HepG2 (cell line): ENCODE measurements around the gene SMARCAD1. TPM values are rescaled to one million over a fixed set of nuclear protein-coding genes. Genes with fewer than 3 reads are reported as not detected.

ENCODE experiments used
- ATAC-seq: fragments of 200-7000 bp; cut with Tn5 transposase; 3 replicates; pipeline ENCODE4 v1.9.1; 2020; ENCODE audit warnings: mild to moderate bottlenecking, moderate library complexity
- BruUV-seq: library from RNA; stranded (reverse); fragments of 400-500 nt; replicated peaks from 2 replicates; lab custom pipeline; 2021; lab: Mats Ljungman, UMichigan
- CTCF ChIA-PET: fragments of 300-600 bp; formaldehyde crosslinking; extraction: SDS; loops from one replicate; lab custom pipeline; 2021; ENCODE audit warnings: low total read pairs, inconsistent platforms, low intra/inter-chr PET ratio; lab: Yijun Ruan, JAX
- POLR2A ChIA-PET: fragments of 350-600 bp; sonication (Branson Sonifier 250); formaldehyde crosslinking; loops from one replicate; lab custom pipeline; 2020; ENCODE audit warnings: antibody characterized with exemption, inconsistent platforms; lab: Yijun Ruan, JAX
- DNase-seq: peaks from one replicate; pipeline ENCODE4 v3.0.0-alpha.2; 2015; ENCODE audit warnings: low spot score
- FAIRE-seq: peaks from 3 replicates; lab custom pipeline; 2011; peaks lifted over from hg19 to GRCh38; lab: Jason Lieb, UNC
- H2AFZ ChIP-seq: one replicate; pipeline ENCODE4 v1.6.1; 2011; ENCODE audit warnings: low read length, inconsistent platforms
- H3K27ac ChIP-seq: fragments of 300-600 bp; 3 replicates; pipeline ENCODE4 v1.8.0; 2011; ENCODE audit warnings: mixed run types, mild to moderate bottlenecking, mixed read lengths, low read length, inconsistent platforms; ENCODE audit not compliant: insufficient read depth; ENCODE audit errors: extremely low read length
- H3K27me3 ChIP-seq, 2 experiments: fragments of 200-600 bp in 1 of 2; 2 replicates in 1 of 2; 3 replicates in 1 of 2; pipeline versions ENCODE4 v1.6.0 to v1.8.0; 2011; ENCODE audit warnings: low read length in 2 of 2, mild to moderate bottlenecking in 2 of 2, moderate library complexity in 2 of 2, inconsistent platforms in 1 of 2; ENCODE audit not compliant: insufficient read depth in 2 of 2, control insufficient read depth in 1 of 2
- H3K36me3 ChIP-seq, 2 experiments: fragments of 200-600 bp in 1 of 2; replicated peaks in 1 of 2; 2 replicates in 1 of 2; 3 replicates in 1 of 2; pipeline versions ENCODE4 v1.5.1 to v1.8.0; 2011; ENCODE audit warnings: low read length in 2 of 2, inconsistent platforms in 1 of 2; ENCODE audit not compliant: insufficient read depth in 2 of 2, control insufficient read depth in 1 of 2
- H3K4me1 ChIP-seq: 2 replicates; pipeline ENCODE4 v1.5.1; 2012; ENCODE audit warnings: low read length, inconsistent platforms; ENCODE audit not compliant: insufficient read depth
- H3K4me2 ChIP-seq: 2 replicates; pipeline ENCODE4 v1.6.0; 2011; ENCODE audit warnings: low read depth, low read length, inconsistent platforms
- H3K4me3 ChIP-seq, 3 experiments: fragments of 200-600 bp in 1 of 3; sonication (generic), shearing (Covaris generic) in 1 of 3; replicated peaks in 1 of 3; 2 replicates each; pipeline ENCODE4 v1.5.1; 2011 to 2016; ENCODE audit warnings: low read length in 3 of 3, inconsistent platforms in 2 of 3, low read depth in 2 of 3, mild to moderate bottlenecking in 2 of 3, control low read depth in 1 of 3, mixed read lengths in 1 of 3; ENCODE audit not compliant: insufficient read depth in 1 of 3
- H3K79me2 ChIP-seq: one replicate; pipeline ENCODE4 v1.6.1; 2011; ENCODE audit warnings: low read length, inconsistent platforms; ENCODE audit not compliant: insufficient read depth
- H3K9ac ChIP-seq: 2 replicates; pipeline ENCODE4 v1.6.0; 2011; ENCODE audit warnings: mild to moderate bottlenecking, low read depth, low read length, inconsistent platforms; ENCODE audit not compliant: insufficient read depth
- H3K9me3 ChIP-seq: 2 replicates; pipeline ENCODE4 v1.5.1; 2012; ENCODE audit warnings: mild to moderate bottlenecking, low read length
- H4K20me1 ChIP-seq: 2 replicates; pipeline ENCODE4 v1.6.0; 2011; ENCODE audit warnings: inconsistent platforms, mild to moderate bottlenecking, low read length, moderate library complexity; ENCODE audit not compliant: insufficient read depth
- BRD4 ChIP-seq: sonication (generic); formaldehyde crosslinking; IDR thresholded peaks from 2 replicates; pipeline ENCODE4 v1.4.0; 2020; ENCODE audit warnings: missing genetic modification reagents
- CREM ChIP-seq, 2 experiments: sonication (generic) in 1 of 2; formaldehyde crosslinking in 1 of 2; IDR thresholded peaks; 2 replicates each; pipeline versions ENCODE4 v1.4.0 to v1.6.1; 2016 to 2020; ENCODE audit warnings: antibody characterized with exemption in 1 of 2, mild to moderate bottlenecking in 1 of 2, missing genetic modification reagents in 1 of 2
- KAT2B ChIP-seq: fragments of 150-350 bp; IDR thresholded peaks from 2 replicates; pipeline ENCODE4 v1.6.1; 2014; ENCODE audit warnings: low read depth, low read length, borderline replicate concordance
- KDM3A ChIP-seq: IDR thresholded peaks from 2 replicates; pipeline ENCODE4 v1.6.1; 2018; ENCODE audit warnings: low read depth, missing compliant biosample characterization
- KDM4B ChIP-seq: sonication (generic); formaldehyde crosslinking; IDR thresholded peaks from 2 replicates; pipeline ENCODE4 v1.4.0; 2020; ENCODE audit warnings: missing genetic modification reagents
- MBNL3 ChIP-seq: fragments of 250-450 bp; sonication (Bioruptor Pico); conservative IDR thresholded peaks from 2 replicates; pipeline ENCODE4 v1.8.0; 2022; ENCODE audit warnings: mild to moderate bottlenecking, inconsistent platforms
- PLRG1 ChIP-seq: fragments of 450-650 bp; conservative IDR thresholded peaks from 2 replicates; pipeline ENCODE4 v1.6.1; 2016
- RCOR2 ChIP-seq: IDR thresholded peaks from 2 replicates; pipeline ENCODE4 v1.6.1; 2016; ENCODE audit warnings: missing biosample characterization, missing genetic modification reagents
- TBL1XR1 ChIP-seq: fragments of 150-350 bp; IDR thresholded peaks from 2 replicates; pipeline ENCODE4 v1.6.1; 2014; ENCODE audit warnings: borderline replicate concordance, low read length; ENCODE audit not compliant: partially characterized antibody
- ZNF556 ChIP-seq: sonication (generic); formaldehyde crosslinking; IDR thresholded peaks from 2 replicates; pipeline ENCODE4 v1.4.0; 2020; ENCODE audit warnings: mild to moderate bottlenecking, missing genetic modification reagents, borderline replicate concordance
- ZNF737 ChIP-seq: sonication (generic); formaldehyde crosslinking; IDR thresholded peaks from 2 replicates; pipeline ENCODE4 v1.5.0; 2020; ENCODE audit warnings: missing genetic modification reagents, mild to moderate bottlenecking, borderline replicate concordance
- ZNF841 ChIP-seq: sonication (generic); formaldehyde crosslinking; IDR thresholded peaks from 2 replicates; pipeline ENCODE4 v1.8.1; 2023; ENCODE audit warnings: missing genetic modification reagents, borderline replicate concordance
- WGBS: methylation state at CpG from one replicate; pipeline ENCODE4 v1.1.6; 2017; ENCODE audit warnings: low lambda C conversion rate; 5-methylcytosine and 5-hydroxymethylcytosine counted together
- in situ Hi-C: cut with HindIII; loops from 2 replicates; pipeline ENCODE4 v1.10.0; 2017; ENCODE audit warnings: low pct_unique_long_range_greater_than_20kb; ENCODE audit not compliant: extremely low pct_ligation_motif_present
- intact Hi-C: fragments of 100-400 bp; cut with micrococcal nuclease; formaldehyde crosslinking; loops from one replicate; pipeline ENCODE4 v1.10.0; 2022; ENCODE audit not compliant: unreplicated experiment
- polyA plus RNA-seq, 8 experiments: library from polyadenylated mRNA; depleted of rRNA in 3 of 8; stranded (reverse) in 7 of 8; unstranded in 1 of 8; fragments of >200 nt; fragmentation: Illumina TruSeq in 4 of 8; extraction: Trizol in 4 of 8; gene quantifications; 2 replicates each; pipeline versions ENCODE4 v1.2.1 to v1.2.3, GENCODE V29; 2011 to 2016; ENCODE audit warnings: low read depth in 4 of 8, missing spikeins in 1 of 8, mixed read lengths in 1 of 8; ENCODE audit not compliant: insufficient read depth in 1 of 8
- total RNA-seq, 5 experiments: library from RNA; depleted of rRNA; stranded (reverse); fragments of >200 nt; fragmentation: Illumina TruSeq; extraction: Trizol; gene quantifications; 2 replicates each; pipeline ENCODE4 v1.2.3, GENCODE V29; 2016; ENCODE audit warnings: low read depth in 1 of 5
- TF ChIP-seq, protein P1 (sequence below): sonication (generic); formaldehyde crosslinking; IDR thresholded peaks from 2 replicates; pipeline ENCODE4 v1.4.0; 2020; ENCODE audit warnings: missing genetic modification reagents
- TF ChIP-seq, protein P2 (sequence below): sonication (generic); formaldehyde crosslinking; IDR thresholded peaks from 2 replicates; pipeline ENCODE4 v1.8.1; 2023; ENCODE audit warnings: missing genetic modification reagents, inconsistent platforms, borderline replicate concordance
- TF ChIP-seq, protein P3 (sequence below): sonication (generic); formaldehyde crosslinking; IDR thresholded peaks from 2 replicates; pipeline ENCODE4 v1.4.0; 2020; ENCODE audit warnings: missing genetic modification reagents
- TF ChIP-seq, protein P4 (sequence below): sonication (generic); formaldehyde crosslinking; IDR thresholded peaks from 2 replicates; pipeline ENCODE4 v1.4.0; 2020; ENCODE audit warnings: mild to moderate bottlenecking, low read depth, missing genetic modification reagents
- TF ChIP-seq, protein P5 (sequence below): sonication (generic); formaldehyde crosslinking; IDR thresholded peaks from 2 replicates; pipeline ENCODE4 v1.9.0; 2022; ENCODE audit warnings: missing genetic modification reagents, mild to moderate bottlenecking, borderline replicate concordance

SMARCAD1 gene
- total and polyA plus RNA-seq, 2 of the 13 experiments (the other 11 are each of a cell fraction or from before 2014, with no cell fraction given) = 18.2 to 35.9 TPM

DNA sequence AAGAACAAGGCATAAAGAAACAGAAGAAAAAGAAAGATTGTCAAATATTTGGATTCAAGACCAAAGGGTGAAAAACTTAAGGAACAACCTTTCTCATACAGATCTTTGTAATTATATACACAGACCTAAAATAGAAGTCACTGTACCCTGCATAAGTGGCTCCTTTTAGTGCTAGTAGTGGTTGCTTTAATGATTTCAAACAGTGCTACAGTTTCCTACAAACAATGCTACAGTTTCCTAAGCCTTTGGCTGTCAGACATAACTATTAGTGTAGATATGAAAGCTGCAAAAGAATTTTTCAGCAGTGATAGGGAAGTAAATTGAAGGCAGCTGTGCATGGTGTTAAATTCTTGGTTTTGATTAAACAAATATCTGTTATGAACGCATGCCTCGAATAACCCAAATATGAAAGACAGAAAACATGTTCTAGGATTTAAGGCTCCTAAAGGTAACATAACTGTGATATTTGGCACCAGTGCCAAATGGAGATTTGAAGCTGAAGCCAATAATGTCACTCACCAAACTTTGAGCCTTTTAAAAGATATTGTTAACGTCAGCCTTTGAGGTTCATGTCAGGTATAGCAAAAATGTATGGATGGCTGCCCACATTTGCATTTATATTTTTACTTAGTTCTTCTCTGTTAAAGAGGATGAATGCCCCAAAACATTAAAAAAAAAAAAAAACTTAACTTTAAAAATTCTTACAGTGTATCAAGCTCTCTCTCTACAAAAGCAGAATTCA lies 36.6 kb downstream of the SMARCAD1 start:
- Histone ChIP-seq H3K4me1 (no peaks in the 10 kb centered on the region), H3K27me3 (no peaks in the 10 kb centered on the region), H4K20me1 (no peaks in the 10 kb centered on the region), H3K27ac (no peak overlapping the region), H3K9ac (no peak overlapping the region), H3K79me2 (no peaks in the 10 kb centered on the region), H3K36me3 (peaks cover 13 to 48% of the 10 kb centered on the region in 2 experiments), H3K4me2 (no peak overlapping the region), H3K4me3 (no peak overlapping the region), H2AFZ (no peak overlapping the region), H3K9me3 (no peaks in the 10 kb centered on the region)
- TSS peak; percentile 7 for BruUV-seq
- CTCF ChIA-PET = no interaction called here
- in situ Hi-C loops (no loop called here), intact Hi-C loops (no loop called here)
- POLR2A ChIA-PET = no interaction called here
- WGBS = 96% methylated on average over 3 of the region's 3 CpGs
- DNase-seq (no peak), ATAC-seq (no peak), FAIRE-seq (no peak)
- TF ChIP-seq CREM (IDR thresholded peaks at IDR 0.05) (no peak), CREM (CRISPR knock-in tag; IDR thresholded peaks at IDR 0.05) (no peak), PLRG1 (no peak), KDM3A (no peak), RCOR2 (CRISPR knock-in tag) (no peak), KAT2B (no peak), MBNL3 (no peak), TBL1XR1 (no peak), BRD4 (CRISPR knock-in tag) (no peak), ZNF556 (no peak), ZNF841 (CRISPR knock-in tag) (no peak), KDM4B (CRISPR knock-in tag) (no peak), ZNF737 (CRISPR knock-in tag) (no peak)
- TF ChIP-seq, protein P1, sequence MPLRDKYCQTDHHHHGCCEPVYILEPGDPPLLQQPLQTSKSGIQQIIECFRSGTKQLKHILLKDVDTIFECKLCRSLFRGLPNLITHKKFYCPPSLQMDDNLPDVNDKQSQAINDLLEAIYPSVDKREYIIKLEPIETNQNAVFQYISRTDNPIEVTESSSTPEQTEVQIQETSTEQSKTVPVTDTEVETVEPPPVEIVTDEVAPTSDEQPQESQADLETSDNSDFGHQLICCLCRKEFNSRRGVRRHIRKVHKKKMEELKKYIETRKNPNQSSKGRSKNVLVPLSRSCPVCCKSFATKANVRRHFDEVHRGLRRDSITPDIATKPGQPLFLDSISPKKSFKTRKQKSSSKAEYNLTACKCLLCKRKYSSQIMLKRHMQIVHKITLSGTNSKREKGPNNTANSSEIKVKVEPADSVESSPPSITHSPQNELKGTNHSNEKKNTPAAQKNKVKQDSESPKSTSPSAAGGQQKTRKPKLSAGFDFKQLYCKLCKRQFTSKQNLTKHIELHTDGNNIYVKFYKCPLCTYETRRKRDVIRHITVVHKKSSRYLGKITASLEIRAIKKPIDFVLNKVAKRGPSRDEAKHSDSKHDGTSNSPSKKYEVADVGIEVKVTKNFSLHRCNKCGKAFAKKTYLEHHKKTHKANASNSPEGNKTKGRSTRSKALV (CRISPR knock-in tag) = no peak
- TF ChIP-seq, protein P2, sequence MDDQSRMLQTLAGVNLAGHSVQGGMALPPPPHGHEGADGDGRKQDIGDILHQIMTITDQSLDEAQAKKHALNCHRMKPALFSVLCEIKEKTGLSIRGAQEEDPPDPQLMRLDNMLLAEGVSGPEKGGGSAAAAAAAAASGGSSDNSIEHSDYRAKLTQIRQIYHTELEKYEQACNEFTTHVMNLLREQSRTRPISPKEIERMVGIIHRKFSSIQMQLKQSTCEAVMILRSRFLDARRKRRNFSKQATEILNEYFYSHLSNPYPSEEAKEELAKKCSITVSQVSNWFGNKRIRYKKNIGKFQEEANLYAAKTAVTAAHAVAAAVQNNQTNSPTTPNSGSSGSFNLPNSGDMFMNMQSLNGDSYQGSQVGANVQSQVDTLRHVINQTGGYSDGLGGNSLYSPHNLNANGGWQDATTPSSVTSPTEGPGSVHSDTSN (CRISPR knock-in tag) = no peak
- TF ChIP-seq, protein P3, sequence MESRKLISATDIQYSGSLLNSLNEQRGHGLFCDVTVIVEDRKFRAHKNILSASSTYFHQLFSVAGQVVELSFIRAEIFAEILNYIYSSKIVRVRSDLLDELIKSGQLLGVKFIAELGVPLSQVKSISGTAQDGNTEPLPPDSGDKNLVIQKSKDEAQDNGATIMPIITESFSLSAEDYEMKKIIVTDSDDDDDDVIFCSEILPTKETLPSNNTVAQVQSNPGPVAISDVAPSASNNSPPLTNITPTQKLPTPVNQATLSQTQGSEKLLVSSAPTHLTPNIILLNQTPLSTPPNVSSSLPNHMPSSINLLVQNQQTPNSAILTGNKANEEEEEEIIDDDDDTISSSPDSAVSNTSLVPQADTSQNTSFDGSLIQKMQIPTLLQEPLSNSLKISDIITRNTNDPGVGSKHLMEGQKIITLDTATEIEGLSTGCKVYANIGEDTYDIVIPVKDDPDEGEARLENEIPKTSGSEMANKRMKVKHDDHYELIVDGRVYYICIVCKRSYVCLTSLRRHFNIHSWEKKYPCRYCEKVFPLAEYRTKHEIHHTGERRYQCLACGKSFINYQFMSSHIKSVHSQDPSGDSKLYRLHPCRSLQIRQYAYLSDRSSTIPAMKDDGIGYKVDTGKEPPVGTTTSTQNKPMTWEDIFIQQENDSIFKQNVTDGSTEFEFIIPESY = no peak
- TF ChIP-seq, protein P4, sequence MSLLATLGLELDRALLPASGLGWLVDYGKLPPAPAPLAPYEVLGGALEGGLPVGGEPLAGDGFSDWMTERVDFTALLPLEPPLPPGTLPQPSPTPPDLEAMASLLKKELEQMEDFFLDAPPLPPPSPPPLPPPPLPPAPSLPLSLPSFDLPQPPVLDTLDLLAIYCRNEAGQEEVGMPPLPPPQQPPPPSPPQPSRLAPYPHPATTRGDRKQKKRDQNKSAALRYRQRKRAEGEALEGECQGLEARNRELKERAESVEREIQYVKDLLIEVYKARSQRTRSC (CRISPR knock-in tag) = no peak
- TF ChIP-seq, protein P5, sequence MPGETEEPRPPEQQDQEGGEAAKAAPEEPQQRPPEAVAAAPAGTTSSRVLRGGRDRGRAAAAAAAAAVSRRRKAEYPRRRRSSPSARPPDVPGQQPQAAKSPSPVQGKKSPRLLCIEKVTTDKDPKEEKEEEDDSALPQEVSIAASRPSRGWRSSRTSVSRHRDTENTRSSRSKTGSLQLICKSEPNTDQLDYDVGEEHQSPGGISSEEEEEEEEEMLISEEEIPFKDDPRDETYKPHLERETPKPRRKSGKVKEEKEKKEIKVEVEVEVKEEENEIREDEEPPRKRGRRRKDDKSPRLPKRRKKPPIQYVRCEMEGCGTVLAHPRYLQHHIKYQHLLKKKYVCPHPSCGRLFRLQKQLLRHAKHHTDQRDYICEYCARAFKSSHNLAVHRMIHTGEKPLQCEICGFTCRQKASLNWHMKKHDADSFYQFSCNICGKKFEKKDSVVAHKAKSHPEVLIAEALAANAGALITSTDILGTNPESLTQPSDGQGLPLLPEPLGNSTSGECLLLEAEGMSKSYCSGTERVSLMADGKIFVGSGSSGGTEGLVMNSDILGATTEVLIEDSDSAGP = no peak
